ENCODE results near the gene SLK. TPM values are rescaled to one million over a fixed set of nuclear protein-coding genes. Genes with fewer than 3 reads are reported as not detected.

Gene SLK
- total RNA-seq, 4 donors from 2014 or later, result 83.1 to 105 (median 102) TPM

DNA sequence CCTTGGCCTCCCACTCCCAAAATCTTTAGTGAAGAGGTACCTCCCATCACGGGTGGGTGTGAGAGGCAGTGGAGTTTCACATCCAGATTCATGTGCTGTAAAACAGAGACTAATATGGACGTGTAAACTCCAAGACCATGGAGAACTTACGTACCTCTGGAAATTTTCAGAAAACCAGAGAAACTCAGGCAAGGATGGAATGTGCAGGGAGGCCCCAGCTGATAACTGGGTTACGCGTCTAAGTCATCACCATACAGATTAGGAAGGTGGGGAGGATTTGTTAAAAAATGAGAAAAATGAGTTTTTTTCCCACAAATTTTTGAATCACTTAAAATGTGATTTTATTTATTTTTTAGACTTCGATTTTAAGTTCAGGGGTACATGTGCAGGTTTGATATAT, 32.6 kb upstream of the SLK start:
- no peaks in the 10 kb centered on the region for H3K9me3 ChIP-seq
- no peak overlapping the region for H3K4me3 ChIP-seq
- 94% methylated on average over 6 of the region's 6 CpGs for WGBS
- H3K27ac ChIP-seq (replicated peaks in 1 of 4), result no peak overlapping the region
- DNase-seq (ENCODE audit: extremely low spot score), result no peak
- H3K36me3 ChIP-seq, result no peaks in the 10 kb centered on the region
- intact Hi-C loops (cut with DNase I), result no loop called here
- no peaks in the 10 kb centered on the region for H3K4me1 ChIP-seq
- TF ChIP-seq, protein P1, sequence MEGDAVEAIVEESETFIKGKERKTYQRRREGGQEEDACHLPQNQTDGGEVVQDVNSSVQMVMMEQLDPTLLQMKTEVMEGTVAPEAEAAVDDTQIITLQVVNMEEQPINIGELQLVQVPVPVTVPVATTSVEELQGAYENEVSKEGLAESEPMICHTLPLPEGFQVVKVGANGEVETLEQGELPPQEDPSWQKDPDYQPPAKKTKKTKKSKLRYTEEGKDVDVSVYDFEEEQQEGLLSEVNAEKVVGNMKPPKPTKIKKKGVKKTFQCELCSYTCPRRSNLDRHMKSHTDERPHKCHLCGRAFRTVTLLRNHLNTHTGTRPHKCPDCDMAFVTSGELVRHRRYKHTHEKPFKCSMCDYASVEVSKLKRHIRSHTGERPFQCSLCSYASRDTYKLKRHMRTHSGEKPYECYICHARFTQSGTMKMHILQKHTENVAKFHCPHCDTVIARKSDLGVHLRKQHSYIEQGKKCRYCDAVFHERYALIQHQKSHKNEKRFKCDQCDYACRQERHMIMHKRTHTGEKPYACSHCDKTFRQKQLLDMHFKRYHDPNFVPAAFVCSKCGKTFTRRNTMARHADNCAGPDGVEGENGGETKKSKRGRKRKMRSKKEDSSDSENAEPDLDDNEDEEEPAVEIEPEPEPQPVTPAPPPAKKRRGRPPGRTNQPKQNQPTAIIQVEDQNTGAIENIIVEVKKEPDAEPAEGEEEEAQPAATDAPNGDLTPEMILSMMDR (IDR thresholded peaks at IDR 0.05), result no peak
- TF ChIP-seq POLR2AphosphoS5 (IDR thresholded peaks at IDR 0.05) (no peak), EP300 (IDR thresholded peaks at IDR 0.05) (no peak), POLR2A (IDR thresholded peaks at IDR 0.05; ENCODE audit: low read depth) (no peak)
- H3K27me3 ChIP-seq, result no peaks in the 10 kb centered on the region

DNA sequence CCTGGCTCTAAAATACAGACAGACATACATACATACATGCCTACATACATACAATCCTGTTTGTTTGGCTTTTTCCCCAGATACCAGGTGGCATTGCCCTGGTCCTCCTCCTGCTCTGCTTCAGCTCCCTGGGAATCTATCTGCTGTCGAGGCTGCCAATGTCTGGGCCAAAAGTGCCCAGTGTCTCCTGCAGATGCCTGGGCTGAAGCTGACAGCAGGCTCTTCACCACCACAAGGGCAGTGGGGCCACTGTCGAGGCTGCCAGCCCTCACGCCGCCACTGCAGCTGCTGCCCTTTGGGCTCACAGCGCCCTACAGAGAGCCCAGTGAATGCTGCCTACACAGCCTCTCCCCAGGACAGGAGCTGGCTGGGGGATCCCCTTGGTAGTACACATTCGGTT, 30.9 kb upstream of the SLK start:
- Histone ChIP-seq H3K27ac (replicated peaks in 1 of 4) (no peak overlapping the region), H3K9me3 (no peaks in the 10 kb centered on the region), H3K36me3 (no peaks in the 10 kb centered on the region), H3K4me3 (no peak overlapping the region), H3K4me1 (no peaks in the 10 kb centered on the region), H3K27me3 (no peaks in the 10 kb centered on the region)
- DNase-seq (ENCODE audit: extremely low spot score), result no peak
- no peak for TF ChIP-seq POLR2A (IDR thresholded peaks at IDR 0.05; ENCODE audit: low read depth)
- no peak for TF ChIP-seq EP300 (IDR thresholded peaks at IDR 0.05)
- TF ChIP-seq POLR2AphosphoS5 (IDR thresholded peaks at IDR 0.05), result no peak
- TF ChIP-seq, protein P1 (IDR thresholded peaks at IDR 0.05), result no peak
- intact Hi-C loops (cut with DNase I), result no loop called here
- 80% methylated on average over 6 of the region's 6 CpGs for WGBS

DNA sequence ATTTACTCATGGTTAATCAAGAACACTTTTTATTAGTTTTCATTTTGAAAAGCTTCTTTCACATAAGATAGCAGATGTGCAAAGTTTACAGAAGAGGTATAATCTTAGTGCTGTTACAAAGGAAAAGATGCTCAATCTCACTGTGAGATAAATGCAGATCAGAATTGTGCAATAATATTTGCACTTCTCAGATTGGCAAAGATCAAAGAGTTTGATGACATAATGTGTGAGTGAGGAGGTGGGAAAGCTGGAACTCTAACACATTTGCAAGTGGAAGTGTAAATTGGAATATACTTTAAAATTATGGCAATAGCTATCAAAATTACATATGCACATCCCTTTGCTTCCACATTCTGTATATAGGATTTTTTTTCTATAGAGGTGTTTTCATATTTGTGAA, 27.4 kb upstream of the SLK start:
- TF ChIP-seq EP300 (IDR thresholded peaks at IDR 0.05) (no peak), POLR2AphosphoS5 (IDR thresholded peaks at IDR 0.05) (no peak), POLR2A (IDR thresholded peaks at IDR 0.05; ENCODE audit: low read depth) (no peak)
- TF ChIP-seq, protein P1 (IDR thresholded peaks at IDR 0.05), result no peak
- Histone ChIP-seq H3K27ac (replicated peaks in 1 of 4) (no peak overlapping the region), H3K27me3 (no peaks in the 10 kb centered on the region), H3K4me3 (no peak overlapping the region), H3K36me3 (no peaks in the 10 kb centered on the region), H3K9me3 (no peaks in the 10 kb centered on the region), H3K4me1 (no peaks in the 10 kb centered on the region)
- intact Hi-C loops (cut with DNase I), result no loop called here
- DNase-seq (ENCODE audit: extremely low spot score), result no peak

- TF ChIP-seq, protein P1 (IDR thresholded peaks at IDR 0.05), result no peak
- TF ChIP-seq POLR2AphosphoS5 (IDR thresholded peaks at IDR 0.05) (no peak), EP300 (IDR thresholded peaks at IDR 0.05) (no peak), POLR2A (IDR thresholded peaks at IDR 0.05; ENCODE audit: low read depth) (no peak)
- no peak for DNase-seq (ENCODE audit: extremely low spot score)
- Histone ChIP-seq H3K27me3 (no peaks in the 10 kb centered on the region), H3K9me3 (no peaks in the 10 kb centered on the region), H3K27ac (replicated peaks in 1 of 4) (no peak overlapping the region), H3K4me1 (no peaks in the 10 kb centered on the region), H3K36me3 (no peaks in the 10 kb centered on the region), H3K4me3 (no peak overlapping the region)
- WGBS, result 71% methylated on average over 2 of the region's 2 CpGs
- intact Hi-C loops (cut with DNase I), result no loop called here
Observed at GRCh38 chr10:103941801-103942200, 25.1 kb upstream of the SLK start.

DNA sequence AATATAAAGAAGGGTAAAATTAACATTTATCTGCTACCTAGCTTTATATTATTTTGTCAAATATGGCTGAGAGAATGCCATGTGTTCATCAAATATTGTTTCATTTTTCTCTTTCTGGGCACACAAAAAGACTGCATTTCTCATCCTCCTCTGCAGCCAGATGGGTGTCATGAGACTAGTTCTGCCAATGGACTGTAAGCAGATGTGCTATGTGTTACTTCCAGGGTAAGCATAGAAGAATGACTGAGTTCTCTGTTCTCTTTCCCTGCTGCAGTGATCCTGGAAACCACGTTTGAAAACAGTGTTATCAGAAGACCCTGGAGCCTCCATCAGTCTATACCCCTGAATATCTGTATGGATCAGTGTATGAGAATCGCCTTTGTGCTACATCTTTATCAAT, 24.1 kb upstream of the SLK start:
- 74% methylated on average over 2 of the region's 2 CpGs for WGBS
- Histone ChIP-seq H3K4me1 (no peaks in the 10 kb centered on the region), H3K9me3 (no peaks in the 10 kb centered on the region), H3K36me3 (no peaks in the 10 kb centered on the region), H3K27me3 (no peaks in the 10 kb centered on the region), H3K4me3 (no peak overlapping the region), H3K27ac (replicated peaks in 1 of 4) (no peak overlapping the region)
- TF ChIP-seq, protein P1 (IDR thresholded peaks at IDR 0.05), result no peak
- TF ChIP-seq EP300 (IDR thresholded peaks at IDR 0.05), result no peak
- TF ChIP-seq POLR2A (IDR thresholded peaks at IDR 0.05; ENCODE audit: low read depth), result no peak
- TF ChIP-seq POLR2AphosphoS5 (IDR thresholded peaks at IDR 0.05), result no peak
- no peak for DNase-seq (ENCODE audit: extremely low spot score)
- intact Hi-C loops (cut with DNase I), result no loop called here
